Suprapubic skin (tissue), 4 donors: ENCODE measurements around the gene MIPOL1. TPM values are rescaled to one million over a fixed set of nuclear protein-coding genes. Genes with fewer than 3 reads are reported as not detected.
"Not testable (repeated sequence)": the region's sequence is repeated elsewhere in the genome, so short reads cannot be mapped to it uniquely, and the experiment has no call there.

ENCODE experiments used
- DNase-seq, 2 donors: peaks; one replicate each; pipeline ENCODE4 v3.0.0-alpha.2; 2019; ENCODE audit warnings: low spot score in 2 of 2
- H3K27ac ChIP-seq: fragments of 200-600 bp; sonication (generic); one replicate; pipeline ENCODE4 v1.5.1; 2019
- H3K27me3 ChIP-seq: fragments of 200-600 bp; sonication (generic); one replicate; pipeline ENCODE4 v1.5.1; 2019
- H3K36me3 ChIP-seq: fragments of 200-600 bp; sonication (generic); one replicate; pipeline ENCODE4 v1.5.1; 2019
- H3K4me1 ChIP-seq: fragments of 200-600 bp; sonication (generic); one replicate; pipeline ENCODE4 v1.5.1; 2019
- H3K4me3 ChIP-seq: fragments of 200-600 bp; sonication (generic); one replicate; pipeline ENCODE4 v1.5.1; 2019; ENCODE audit warnings: mild to moderate bottlenecking
- H3K9me3 ChIP-seq: fragments of 200-600 bp; sonication (generic); one replicate; pipeline ENCODE4 v1.5.1; 2019
- EP300 ChIP-seq: sonication (generic); formaldehyde crosslinking; IDR thresholded peaks from one replicate; pipeline ENCODE4 v1.6.1; 2017; ENCODE audit warnings: antibody characterized with exemption
- POLR2A ChIP-seq, 2 donors: fragments of 450-650 bp; IDR thresholded peaks; one replicate each; pipeline ENCODE4 v1.6.1; 2017; ENCODE audit warnings: antibody characterized with exemption in 2 of 2, mild to moderate bottlenecking in 2 of 2, moderate library complexity in 2 of 2
- POLR2AphosphoS5 ChIP-seq, 3 donors: sonication (generic); formaldehyde crosslinking; IDR thresholded peaks; one replicate each; pipeline ENCODE4 v1.6.1; 2017; ENCODE audit warnings: antibody characterized with exemption in 3 of 3
- WGBS: methylation state at CpG from one replicate; pipeline ENCODE4 v1.1.5; 2018; 5-methylcytosine and 5-hydroxymethylcytosine counted together
- total RNA-seq, 4 donors: library from RNA; depleted of rRNA; stranded (reverse); fragments of >200 nt; gene quantifications; one replicate each; pipeline ENCODE4 v1.1.0, GENCODE V29; 2016
- TF ChIP-seq, protein P1 (sequence below), 2 donors: fragments of 200-600 bp in 1 of 2; fragments of 450-650 bp in 1 of 2; sonication (generic) in 1 of 2; IDR thresholded peaks; one replicate each; pipeline ENCODE4 v1.5.1; 2016 to 2019; ENCODE audit warnings: antibody characterized with exemption in 2 of 2, mild to moderate bottlenecking in 1 of 2, moderate library complexity in 1 of 2

MIPOL1 gene
- total RNA-seq, 4 donors from 2014 or later = 3.5 to 12.7 (median 7.6) TPM

DNA sequence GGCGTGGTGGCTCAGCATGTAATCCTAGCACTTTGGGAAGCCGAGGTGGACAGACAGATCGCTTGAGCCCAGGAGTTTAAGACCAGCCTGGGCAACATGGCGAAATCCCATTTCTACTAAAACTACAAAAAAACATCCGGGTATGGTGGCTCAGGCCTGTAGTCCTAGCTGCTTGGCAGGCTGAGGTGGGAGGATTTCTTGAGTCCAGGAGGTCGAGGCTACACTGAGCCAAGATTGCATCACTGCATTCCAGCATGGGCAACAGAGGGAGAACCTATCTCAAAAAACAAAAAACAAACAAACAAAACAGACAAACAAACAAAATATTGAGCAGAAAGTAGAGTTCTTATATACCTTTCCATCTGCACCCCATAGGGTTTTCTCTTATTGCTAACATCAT is 16.3 kb upstream of the MIPOL1 start:
- 86% methylated on average over 6 of the region's 6 CpGs for WGBS

DNA sequence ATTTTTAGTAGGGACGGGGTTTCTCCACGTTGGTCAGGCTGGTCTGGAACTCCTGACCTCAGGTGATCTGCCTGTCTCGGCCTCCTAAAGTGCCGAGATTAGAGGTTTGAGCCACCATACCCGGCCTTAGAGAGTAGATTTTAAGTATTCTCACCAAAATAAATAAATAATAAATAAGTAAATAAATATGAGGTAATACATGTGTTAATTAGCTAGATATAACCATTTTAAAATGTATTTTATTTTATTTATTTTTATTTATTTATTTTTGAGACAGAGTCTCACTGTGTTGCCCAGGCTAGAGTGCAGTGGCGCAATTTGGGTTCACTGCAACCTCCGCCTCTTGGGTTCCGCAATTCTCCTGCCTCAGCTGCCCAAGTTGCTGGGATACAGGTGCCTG is 13.2 kb upstream of the MIPOL1 start:
- H3K4me3 ChIP-seq, DNase-seq, H3K36me3 ChIP-seq, H3K27me3 ChIP-seq, H3K4me1 ChIP-seq, H3K27ac ChIP-seq, H3K9me3 ChIP-seq: not testable (repeated sequence)
- WGBS = 88% methylated on average over 8 of the region's 8 CpGs

More for the DNA sequence above, 16.3 kb upstream of the MIPOL1 start:
- no peak overlapping the region for H3K4me3 ChIP-seq
- H3K27ac ChIP-seq = no peak overlapping the region
- TF ChIP-seq POLR2AphosphoS5 (IDR thresholded peaks at IDR 0.05) = no peak
- TF ChIP-seq EP300 = no peak
- TF ChIP-seq POLR2A (IDR thresholded peaks at IDR 0.05) = no peak
- TF ChIP-seq, protein P1, sequence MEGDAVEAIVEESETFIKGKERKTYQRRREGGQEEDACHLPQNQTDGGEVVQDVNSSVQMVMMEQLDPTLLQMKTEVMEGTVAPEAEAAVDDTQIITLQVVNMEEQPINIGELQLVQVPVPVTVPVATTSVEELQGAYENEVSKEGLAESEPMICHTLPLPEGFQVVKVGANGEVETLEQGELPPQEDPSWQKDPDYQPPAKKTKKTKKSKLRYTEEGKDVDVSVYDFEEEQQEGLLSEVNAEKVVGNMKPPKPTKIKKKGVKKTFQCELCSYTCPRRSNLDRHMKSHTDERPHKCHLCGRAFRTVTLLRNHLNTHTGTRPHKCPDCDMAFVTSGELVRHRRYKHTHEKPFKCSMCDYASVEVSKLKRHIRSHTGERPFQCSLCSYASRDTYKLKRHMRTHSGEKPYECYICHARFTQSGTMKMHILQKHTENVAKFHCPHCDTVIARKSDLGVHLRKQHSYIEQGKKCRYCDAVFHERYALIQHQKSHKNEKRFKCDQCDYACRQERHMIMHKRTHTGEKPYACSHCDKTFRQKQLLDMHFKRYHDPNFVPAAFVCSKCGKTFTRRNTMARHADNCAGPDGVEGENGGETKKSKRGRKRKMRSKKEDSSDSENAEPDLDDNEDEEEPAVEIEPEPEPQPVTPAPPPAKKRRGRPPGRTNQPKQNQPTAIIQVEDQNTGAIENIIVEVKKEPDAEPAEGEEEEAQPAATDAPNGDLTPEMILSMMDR (IDR thresholded peaks at IDR 0.05) = no peak
- no peak for DNase-seq
- H3K4me1 ChIP-seq = no peaks in the 10 kb centered on the region
- no peaks in the 10 kb centered on the region for H3K36me3 ChIP-seq
- no peaks in the 10 kb centered on the region for H3K27me3 ChIP-seq
- no peaks in the 10 kb centered on the region for H3K9me3 ChIP-seq

DNA sequence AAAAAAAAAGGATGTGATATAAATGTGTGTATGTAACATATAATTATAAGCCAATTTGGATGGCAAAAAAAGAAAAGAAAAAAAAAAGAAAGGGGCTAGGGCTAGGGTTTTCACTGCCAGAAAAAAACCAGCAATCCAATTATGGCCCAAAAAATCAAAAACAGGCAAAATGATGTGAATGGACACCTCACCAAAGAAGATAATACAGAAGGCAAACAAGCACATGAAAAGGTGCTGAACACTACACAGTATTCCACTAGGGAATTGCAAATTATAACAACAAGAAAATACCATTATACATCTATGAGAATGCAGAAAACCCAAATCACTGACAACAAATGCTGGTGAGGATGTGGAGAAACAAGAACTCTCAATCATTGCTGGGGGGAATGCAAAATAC is 12.1 kb upstream of the MIPOL1 start:
- TF ChIP-seq POLR2A (IDR thresholded peaks at IDR 0.05) (no peak), POLR2AphosphoS5 (IDR thresholded peaks at IDR 0.05) (no peak), EP300 (no peak)
- TF ChIP-seq, protein P1 (IDR thresholded peaks at IDR 0.05) = no peak
- Histone ChIP-seq H3K36me3 (no peaks in the 10 kb centered on the region), H3K4me3 (no peak overlapping the region), H3K27ac (no peak overlapping the region), H3K9me3 (no peaks in the 10 kb centered on the region), H3K27me3 (no peaks in the 10 kb centered on the region), H3K4me1 (no peaks in the 10 kb centered on the region)
- DNase-seq = no peak

DNA sequence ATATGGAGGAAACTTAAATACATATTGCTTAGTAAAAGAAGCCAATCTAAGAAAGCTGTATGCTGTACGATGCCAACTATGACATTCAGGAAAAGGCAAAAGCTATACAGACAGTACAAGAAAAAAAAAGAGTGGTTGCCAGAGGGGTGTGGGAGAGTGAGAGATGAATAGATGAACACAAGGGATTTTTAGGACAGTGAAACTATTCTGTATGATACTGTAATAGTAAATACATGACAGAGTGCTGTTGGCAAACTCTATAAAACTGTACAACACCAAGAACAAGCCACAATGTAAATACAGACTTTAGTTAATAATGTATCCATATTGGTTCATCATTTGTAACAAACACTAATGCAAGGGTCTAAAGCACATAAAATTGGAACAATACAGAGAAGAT is 10.9 kb upstream of the MIPOL1 start:
- WGBS = 79% methylated on average over 1 of the region's 1 CpG

DNA sequence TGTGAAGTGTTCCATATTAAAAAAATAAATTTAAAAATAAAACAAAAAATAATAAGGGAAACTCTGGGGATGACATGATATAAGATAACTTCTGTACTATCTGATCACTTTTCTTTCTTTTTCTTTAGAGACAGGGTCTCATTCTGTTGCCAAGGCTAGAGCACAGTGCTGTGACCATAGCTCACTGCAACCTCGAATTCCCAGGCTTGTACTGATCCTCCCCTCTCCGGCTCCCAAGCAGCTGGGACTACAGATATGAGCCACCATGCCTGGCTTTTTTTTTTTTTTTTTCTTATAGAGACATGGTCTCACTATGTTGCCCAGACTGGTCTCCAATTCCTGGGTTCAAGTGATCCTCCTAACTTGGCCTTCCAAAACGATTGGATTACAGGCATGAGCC is 10.4 kb upstream of the MIPOL1 start:
- no peaks in the 10 kb centered on the region for H3K4me1 ChIP-seq
- no peak overlapping the region for H3K27ac ChIP-seq
- H3K9me3 ChIP-seq = no peaks in the 10 kb centered on the region
- H3K27me3 ChIP-seq = no peaks in the 10 kb centered on the region
- DNase-seq = no peak
- H3K4me3 ChIP-seq = no peak overlapping the region
- WGBS = 75% methylated on average over 3 of the region's 3 CpGs
- no peak for TF ChIP-seq POLR2AphosphoS5 (IDR thresholded peaks at IDR 0.05)
- TF ChIP-seq, protein P1 (IDR thresholded peaks at IDR 0.05) = no peak
- TF ChIP-seq EP300 = no peak
- TF ChIP-seq POLR2A (IDR thresholded peaks at IDR 0.05) = no peak
- H3K36me3 ChIP-seq = no peaks in the 10 kb centered on the region

More for the DNA sequence above, 10.9 kb upstream of the MIPOL1 start:
- H3K36me3 ChIP-seq = no peaks in the 10 kb centered on the region
- H3K4me3 ChIP-seq = no peak overlapping the region
- no peak for TF ChIP-seq EP300
- TF ChIP-seq POLR2AphosphoS5 (IDR thresholded peaks at IDR 0.05) = no peak
- TF ChIP-seq POLR2A (IDR thresholded peaks at IDR 0.05) = no peak
- TF ChIP-seq, protein P1 (IDR thresholded peaks at IDR 0.05) = no peak
- no peaks in the 10 kb centered on the region for H3K4me1 ChIP-seq
- no peaks in the 10 kb centered on the region for H3K9me3 ChIP-seq
- no peak for DNase-seq
- no peak overlapping the region for H3K27ac ChIP-seq
- no peaks in the 10 kb centered on the region for H3K27me3 ChIP-seq

DNA sequence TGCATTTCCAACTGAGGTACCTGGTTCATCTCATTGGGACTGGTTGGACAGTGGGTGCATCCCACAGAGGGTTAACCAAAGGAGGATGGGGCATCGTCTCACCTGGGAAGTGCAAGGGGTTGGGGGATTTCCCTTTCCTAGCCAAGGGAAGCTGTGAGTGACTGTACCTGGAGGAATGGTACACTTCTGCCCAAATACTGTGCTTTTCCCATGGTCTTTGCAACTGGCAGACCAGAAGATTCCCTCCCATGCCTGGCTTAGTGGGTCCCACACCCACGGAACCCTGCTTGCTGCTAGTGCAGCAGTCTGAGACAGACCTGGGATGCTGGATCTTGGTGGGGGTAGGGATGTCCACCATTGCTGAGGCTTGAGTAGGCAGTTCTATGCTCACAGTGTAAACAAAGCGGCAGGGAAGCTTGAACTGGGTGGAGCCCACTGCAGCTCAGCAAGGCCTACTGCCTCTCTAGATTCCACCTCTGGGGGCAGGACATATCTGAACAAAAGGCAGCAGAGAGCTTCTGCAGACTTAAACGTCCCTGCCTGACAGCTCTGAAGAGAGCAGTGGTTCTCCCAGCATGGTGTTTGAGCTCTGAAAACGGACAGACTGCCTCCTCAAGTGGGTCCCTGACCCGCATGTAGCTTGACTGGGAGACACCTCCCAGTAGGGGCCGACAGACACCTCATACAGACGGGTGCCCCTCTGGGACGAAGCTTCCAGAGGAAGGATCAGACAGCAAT is 9.7 kb upstream of the MIPOL1 start:
- not testable (repeated sequence) for H3K27me3 ChIP-seq, H3K36me3 ChIP-seq, H3K4me3 ChIP-seq, DNase-seq, H3K27ac ChIP-seq, H3K9me3 ChIP-seq, H3K4me1 ChIP-seq
- WGBS = 64% methylated on average over 4 of the region's 9 CpGs

DNA sequence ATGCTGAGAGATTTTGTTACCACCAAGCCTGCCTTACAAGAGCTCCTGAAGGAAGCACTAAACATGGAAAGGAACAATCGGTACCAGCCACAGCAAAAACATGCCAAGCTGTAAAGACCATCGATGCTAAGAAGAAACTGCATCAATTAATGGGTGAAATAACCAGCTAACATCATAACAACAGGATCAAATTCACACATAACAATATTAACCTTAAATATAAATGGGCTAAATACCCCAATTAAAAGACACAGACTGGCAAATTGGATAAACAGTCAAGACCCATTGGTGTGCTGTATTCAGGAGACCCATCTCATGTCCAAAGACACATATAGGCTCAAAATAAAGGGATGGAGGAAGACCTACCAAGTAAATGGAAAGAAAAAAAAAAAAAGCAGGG is 8.0 kb upstream of the MIPOL1 start:
- not testable (repeated sequence) for H3K4me1 ChIP-seq, H3K4me3 ChIP-seq, H3K9me3 ChIP-seq, H3K36me3 ChIP-seq, H3K27ac ChIP-seq, DNase-seq, H3K27me3 ChIP-seq
- 91% methylated on average over 2 of the region's 2 CpGs for WGBS
